ENCODE measurements around the gene KIFC1. TPM values are rescaled to one million over a fixed set of nuclear protein-coding genes. Genes with fewer than 3 reads are reported as not detected.

Gene KIFC1
- total RNA-seq, 4 donors from 2014 or later, result 4.1 to 14.6 (median 9.3) TPM

GRCh38 chr6:33433544-33434191 lies 42.0 kb downstream of the KIFC1 start:
- intact Hi-C loops (cut with DNase I; ENCODE audit: low total_unique reads), result loop anchor here (10.0 kb wide), 1 partner anchor 131 kb away; no protein-coding TSS in a partner anchor
- DNase-seq (ENCODE audit: low spot score in 2 of 2), result no peak
- WGBS, 2 donors, result 29 to 36% methylated on average over 14 to 16 of the region's 17 CpGs

GRCh38 chr6:33434961-33435360 lies 43.3 kb downstream of the KIFC1 start:
- TF ChIP-seq CTCF (IDR thresholded peaks at IDR 0.05), result no peak
- no peak for TF ChIP-seq POLR2A (IDR thresholded peaks at IDR 0.05)
- DNase-seq (ENCODE audit: low spot score in 2 of 2), result no peak
- intact Hi-C loops (cut with DNase I; ENCODE audit: low total_unique reads), result loop anchor here (10.0 kb wide), 1 partner anchor 130 kb away; no protein-coding TSS in a partner anchor
- 98% methylated on average over 4 of the region's 4 CpGs for WGBS, 2 donors
- H3K4me3 ChIP-seq (ENCODE audit: low read depth, poor library complexity, severe bottlenecking), result no peak overlapping the region

More at GRCh38 chr6:33433544-33434191, 42.0 kb downstream of the KIFC1 start:
- no peak overlapping the region for H3K4me3 ChIP-seq (ENCODE audit: low read depth, poor library complexity, severe bottlenecking)
- TF ChIP-seq POLR2A (IDR thresholded peaks at IDR 0.05) (no peak), CTCF (IDR thresholded peaks at IDR 0.05) (no peak)

GRCh38 chr6:33437666-33438065 lies 46.0 kb downstream of the KIFC1 start:
- 93 to 95% methylated on average over 18 of the region's 18 CpGs for WGBS, 2 donors
- TF ChIP-seq CTCF (IDR thresholded peaks at IDR 0.05), result no peak
- TF ChIP-seq POLR2A (IDR thresholded peaks at IDR 0.05), result no peak
- H3K4me3 ChIP-seq (ENCODE audit: low read depth, poor library complexity, severe bottlenecking), result no peak overlapping the region
- DNase-seq (ENCODE audit: low spot score in 2 of 2), result no peak
- intact Hi-C loops (cut with DNase I; ENCODE audit: low total_unique reads), result loop anchor here (10.0 kb wide), 1 partner anchor 127 kb away; no protein-coding TSS in a partner anchor

- no peak overlapping the region for H3K4me3 ChIP-seq (ENCODE audit: low read depth, poor library complexity, severe bottlenecking)
- no peak for DNase-seq (ENCODE audit: low spot score in 2 of 2)
- WGBS, 2 donors, result 96 to 98% methylated on average over 3 of the region's 3 CpGs
- intact Hi-C loops (cut with DNase I; ENCODE audit: low total_unique reads), result loop anchor here (10.0 kb wide), 1 partner anchor 126 kb away; no protein-coding TSS in a partner anchor
- no peak for TF ChIP-seq CTCF (IDR thresholded peaks at IDR 0.05)
- no peak for TF ChIP-seq POLR2A (IDR thresholded peaks at IDR 0.05)
Measured at GRCh38 chr6:33438978-33439594, 47.5 kb downstream of the KIFC1 start.

- intact Hi-C loops (cut with DNase I; ENCODE audit: low total_unique reads), result loop anchor here (10.0 kb wide), 1 partner anchor 125 kb away; no protein-coding TSS in a partner anchor
- no peak for DNase-seq (ENCODE audit: low spot score in 2 of 2)
- no peak for TF ChIP-seq CTCF (IDR thresholded peaks at IDR 0.05)
- no peak for TF ChIP-seq POLR2A (IDR thresholded peaks at IDR 0.05)
- 77 to 81% methylated on average over 9 of the region's 9 CpGs for WGBS, 2 donors
- H3K4me3 ChIP-seq (ENCODE audit: low read depth, poor library complexity, severe bottlenecking), result no peak overlapping the region
Measured at GRCh38 chr6:33439956-33440648, 48.5 kb downstream of the KIFC1 start.

Data from lower leg skin (tissue), 4 donors.